VCaP (cell line): Measurements from ENCODE around the gene FHOD3.

Source experiments
- H3K27ac ChIP-seq: fragments of 450-650 bp; 2 replicates; pipeline ENCODE4 v1.5.1; 2017
- CTCF ChIP-seq: fragments of 450-650 bp; conservative IDR thresholded peaks from 2 replicates; pipeline ENCODE4 v1.5.1; 2017; ENCODE audit warnings: mild to moderate bottlenecking, moderate library complexity

FHOD3 gene

GRCh38 chr18:36675542-36675941 is 378.0 kb downstream of the FHOD3 start:
- TF ChIP-seq CTCF: no peak
- H3K27ac ChIP-seq: no peak overlapping the region

- no peak for TF ChIP-seq CTCF
- no peak overlapping the region for H3K27ac ChIP-seq
Observed at GRCh38 chr18:36676629-36677028, 379.1 kb downstream of the FHOD3 start.

- TF ChIP-seq CTCF: no peak
- no peak overlapping the region for H3K27ac ChIP-seq
Observed at GRCh38 chr18:36680042-36680441, 382.5 kb downstream of the FHOD3 start.

GRCh38 chr18:36685580-36685979 is 388.1 kb downstream of the FHOD3 start:
- H3K27ac ChIP-seq: no peak overlapping the region
- TF ChIP-seq CTCF: no peak

GRCh38 chr18:36688020-36688965 is 390.8 kb downstream of the FHOD3 start:
- peak; percentile 92 for TF ChIP-seq CTCF
- H3K27ac ChIP-seq: peak overlapping the region; percentile 34; the same call in 1 of the 2 replicates

GRCh38 chr18:36692371-36692770 is 394.9 kb downstream of the FHOD3 start:
- peak overlapping the region; percentile 41; the same call in 1 of the 2 replicates for H3K27ac ChIP-seq
- TF ChIP-seq CTCF: no peak

- peak overlapping the region; percentile 41 for H3K27ac ChIP-seq
- no peak for TF ChIP-seq CTCF
Observed at GRCh38 chr18:36692921-36693332, 395.4 kb downstream of the FHOD3 start.
